Vagina (tissue), 2 donors: ENCODE measurements around the gene ALOX12. TPM values are rescaled to one million over a fixed set of nuclear protein-coding genes. Genes with fewer than 3 reads are reported as not detected.
"Not testable (repeated sequence)": the region's sequence is repeated elsewhere in the genome, so short reads cannot be mapped to it uniquely, and the experiment has no call there.

ENCODE experiments used
- DNase-seq, 2 donors: peaks; one replicate each; pipeline ENCODE4 v3.0.0-alpha.2; 2017; ENCODE audit errors: extremely low spot score in 2 of 2
- H3K27ac ChIP-seq: fragments of 200-600 bp; sonication (generic); one replicate; pipeline ENCODE4 v1.5.1; 2019
- H3K27me3 ChIP-seq: fragments of 200-600 bp; sonication (generic); one replicate; pipeline ENCODE4 v1.5.1; 2019
- H3K36me3 ChIP-seq, 2 donors: fragments of 200-600 bp; sonication (generic); one replicate each; pipeline ENCODE4 v1.5.1; 2017 to 2019
- H3K4me1 ChIP-seq: fragments of 200-600 bp; sonication (generic); one replicate; pipeline ENCODE4 v1.5.1; 2019
- H3K4me3 ChIP-seq, 2 donors: fragments of 200-600 bp; sonication (generic); 1 replicate in 1 of 2; 2 replicates in 1 of 2; pipeline ENCODE4 v1.5.1; 2016 to 2019
- H3K9me3 ChIP-seq: fragments of 200-600 bp; sonication (generic); one replicate; pipeline ENCODE4 v1.5.1; 2019
- CTCF ChIP-seq, 3 experiments: fragments of 450-650 bp in 2 of 3; fragments of 200-600 bp in 1 of 3; sonication (generic) in 1 of 3; IDR thresholded peaks; one replicate each; pipeline ENCODE4 v1.5.1; 2017 to 2019; ENCODE audit warnings: antibody characterized with exemption in 3 of 3, mild to moderate bottlenecking in 2 of 3, moderate library complexity in 2 of 3
- POLR2A ChIP-seq, 2 donors: fragments of 450-650 bp; IDR thresholded peaks; one replicate each; pipeline ENCODE4 v1.6.1; 2017; ENCODE audit warnings: antibody characterized with exemption in 2 of 2, mild to moderate bottlenecking in 2 of 2, moderate library complexity in 2 of 2
- POLR2AphosphoS5 ChIP-seq, 2 donors: sonication (generic); formaldehyde crosslinking; IDR thresholded peaks; one replicate each; pipeline ENCODE4 v1.9.0; 2017; ENCODE audit warnings: antibody characterized with exemption in 2 of 2, mild to moderate bottlenecking in 2 of 2, low read depth in 1 of 2; ENCODE audit not compliant: insufficient read depth in 1 of 2
- intact Hi-C: fragments of 100-400 bp; cut with DNase I; formaldehyde crosslinking; loops from one replicate; pipeline ENCODE4 v1.15.1; 2023
- total RNA-seq: library from RNA; depleted of rRNA; stranded (reverse); fragments of >200 nt; gene quantifications from one replicate; pipeline ENCODE4 v1.2.3, GENCODE V29; 2016

Gene ALOX12
- total RNA-seq, result 16.0 TPM

GRCh38 chr17:6995500-6996255, at the start of gene ALOX12:
Gene ALOX12 (plus strand): TSS chr17:6996049. CDS start chr17:6996118, 69 bp downstream.
- TF ChIP-seq POLR2AphosphoS5 (IDR thresholded peaks at IDR 0.05; ENCODE audit: insufficient read depth in 1 of 2, low read depth in 1 of 2), result peak in 1 of 2 donors; percentile 80
- TF ChIP-seq POLR2A (IDR thresholded peaks at IDR 0.05), result no peak
- peak within 1 kb of the TSS; percentile 58 for H3K27ac ChIP-seq
- DNase-seq, result no peak
- intact Hi-C loops, result no loop called here
- no peaks in the 10 kb centered on the region for H3K27me3 ChIP-seq
- peaks cover 23% of the 10 kb centered on the region for H3K4me1 ChIP-seq
- H3K9me3 ChIP-seq, result no peaks in the 10 kb centered on the region
- peaks cover 0 to 24% of the 10 kb centered on the region in 2 donors for H3K36me3 ChIP-seq
- peak within 1 kb of the TSS; percentile 42 to 47 for H3K4me3 ChIP-seq

- intact Hi-C loops, result no loop called here
- H3K36me3 ChIP-seq, result no peaks in the 10 kb centered on the region
- no peaks in the 10 kb centered on the region for H3K27me3 ChIP-seq
- H3K9me3 ChIP-seq, result no peaks in the 10 kb centered on the region
- DNase-seq, result no peak
- no peak overlapping the region for H3K27ac ChIP-seq
- no peak for TF ChIP-seq POLR2AphosphoS5 (IDR thresholded peaks at IDR 0.05; ENCODE audit: insufficient read depth in 1 of 2, low read depth in 1 of 2)
- no peak for TF ChIP-seq CTCF (IDR thresholded peaks at IDR 0.05)
- no peak for TF ChIP-seq POLR2A (IDR thresholded peaks at IDR 0.05)
- H3K4me1 ChIP-seq, result no peaks in the 10 kb centered on the region
- no peak overlapping the region for H3K4me3 ChIP-seq
These were observed 48.1 kb upstream of the ALOX12 start for GRCh38 chr17:6947745-6948144.

GRCh38 chr17:6948562-6948961, 47.3 kb upstream of the ALOX12 start:
- no peak for DNase-seq
- TF ChIP-seq CTCF (IDR thresholded peaks at IDR 0.05), result no peak
- TF ChIP-seq POLR2A (IDR thresholded peaks at IDR 0.05), result no peak
- TF ChIP-seq POLR2AphosphoS5 (IDR thresholded peaks at IDR 0.05; ENCODE audit: insufficient read depth in 1 of 2, low read depth in 1 of 2), result no peak
- Histone ChIP-seq H3K4me3 (no peak overlapping the region), H3K27me3 (no peaks in the 10 kb centered on the region), H3K9me3 (no peaks in the 10 kb centered on the region), H3K36me3 (no peaks in the 10 kb centered on the region), H3K4me1 (no peaks in the 10 kb centered on the region), H3K27ac (no peak overlapping the region)
- intact Hi-C loops, result no loop called here

- Histone ChIP-seq H3K27me3 (no peaks in the 10 kb centered on the region), H3K27ac (no peak overlapping the region), H3K36me3 (no peaks in the 10 kb centered on the region), H3K4me1 (no peaks in the 10 kb centered on the region), H3K4me3 (no peak overlapping the region), H3K9me3 (no peaks in the 10 kb centered on the region)
- intact Hi-C loops, result no loop called here
- TF ChIP-seq POLR2AphosphoS5 (IDR thresholded peaks at IDR 0.05; ENCODE audit: insufficient read depth in 1 of 2, low read depth in 1 of 2) (no peak), POLR2A (IDR thresholded peaks at IDR 0.05) (no peak), CTCF (IDR thresholded peaks at IDR 0.05) (no peak)
- DNase-seq, result no peak
These were observed 46.9 kb upstream of the ALOX12 start for GRCh38 chr17:6948976-6949375.

- H3K27ac ChIP-seq, H3K36me3 ChIP-seq, H3K4me1 ChIP-seq, intact Hi-C loops, H3K9me3 ChIP-seq, H3K27me3 ChIP-seq, DNase-seq, H3K4me3 ChIP-seq: not testable (repeated sequence)
These were observed 44.9 kb upstream of the ALOX12 start for GRCh38 chr17:6950938-6951337.

GRCh38 chr17:6953689-6954088, 42.2 kb upstream of the ALOX12 start:
- no peaks in the 10 kb centered on the region for H3K27me3 ChIP-seq
- no peak overlapping the region for H3K27ac ChIP-seq
- TF ChIP-seq POLR2AphosphoS5 (IDR thresholded peaks at IDR 0.05; ENCODE audit: insufficient read depth in 1 of 2, low read depth in 1 of 2) (no peak), CTCF (IDR thresholded peaks at IDR 0.05) (no peak), POLR2A (IDR thresholded peaks at IDR 0.05) (no peak)
- no peaks in the 10 kb centered on the region for H3K36me3 ChIP-seq
- H3K4me3 ChIP-seq, result no peak overlapping the region
- no peaks in the 10 kb centered on the region for H3K4me1 ChIP-seq
- intact Hi-C loops, result no loop called here
- no peak for DNase-seq
- no peaks in the 10 kb centered on the region for H3K9me3 ChIP-seq
